Measurements from ENCODE around the gene ERG28.
A peak's percentile ranks its signal among the peaks of the same experiment; 100 is the strongest.

- TF ChIP-seq POLR2AphosphoS5 (IDR thresholded peaks at IDR 0.05; ENCODE audit: low read depth, low read length), result no peak
- TF ChIP-seq CTCF (IDR thresholded peaks at IDR 0.05 in 2 of 3, conservative IDR thresholded peaks at IDR 0.05 in 1 of 3; ENCODE audit: borderline replicate concordance in 1 of 3, insufficient read depth in 1 of 3, low read depth in 2 of 3, low read length in 2 of 3), result no peak
- no peak for TF ChIP-seq EZH2 (IDR thresholded peaks at IDR 0.05)
- TF ChIP-seq JUND (IDR thresholded peaks at IDR 0.05), result peak; percentile 53
- peak; percentile 50 for TF ChIP-seq SP1 (IDR thresholded peaks at IDR 0.05; ENCODE audit: low read depth)
- TF ChIP-seq RAD21 (IDR thresholded peaks at IDR 0.05; ENCODE audit: low read depth), result no peak
- TF ChIP-seq ATF3 (IDR thresholded peaks at IDR 0.05), result no peak
- no peak for TF ChIP-seq CBX3 (IDR thresholded peaks at IDR 0.05; ENCODE audit: low read depth)
- TF ChIP-seq POLR2A (IDR thresholded peaks at IDR 0.05; ENCODE audit: borderline replicate concordance, extremely low read depth, insufficient read depth, insufficient read length), result no peak
- no peak for TF ChIP-seq REST (IDR thresholded peaks at IDR 0.05; ENCODE audit: low read depth)
- TF ChIP-seq YY1 (IDR thresholded peaks at IDR 0.05; ENCODE audit: extremely low read depth, insufficient replicate concordance, low read depth, low read length), result no peak
- no peak for TF ChIP-seq SIN3A (IDR thresholded peaks at IDR 0.05; ENCODE audit: low read depth)
- no peak for TF ChIP-seq EGR1 (IDR thresholded peaks at IDR 0.05; ENCODE audit: low read depth)
- no peak for TF ChIP-seq CEBPB (IDR thresholded peaks at IDR 0.05; ENCODE audit: low read depth)
These were observed 25.8 kb downstream of the ERG28 start for GRCh38 chr14:75634848-75635247.
